Fibroblast of skin of abdomen (primary cell): ENCODE data around the gene STARD7.
A peak's percentile ranks its signal among the peaks of the same experiment; 100 is the strongest.

ENCODE experiments used
- DNase-seq: peaks from one replicate; pipeline ENCODE4 v3.0.0-alpha.2; 2013

Gene STARD7

GRCh38 chr2:96197546-96198255 lies 10.9 kb downstream of the STARD7 start:
- no peak for DNase-seq

- DNase-seq: peak; percentile 47
Measured at GRCh38 chr2:96195410-96196066, 13.1 kb downstream of the STARD7 start.

- no peak for DNase-seq
Measured at GRCh38 chr2:96191937-96192670, 16.5 kb downstream of the STARD7 start.

GRCh38 chr2:96188821-96189526 lies 19.7 kb downstream of the STARD7 start:
- DNase-seq: no peak

- no peak for DNase-seq
Measured at GRCh38 chr2:96186562-96186961, 22.1 kb downstream of the STARD7 start.

- DNase-seq: no peak
Measured at GRCh38 chr2:96185516-96185915, 23.1 kb downstream of the STARD7 start.

GRCh38 chr2:96184989-96185388 lies 23.6 kb downstream of the STARD7 start:
- DNase-seq: no peak

GRCh38 chr2:96184188-96184587 lies 24.4 kb downstream of the STARD7 start:
- DNase-seq: no peak

GRCh38 chr2:96181529-96181928 lies 27.1 kb downstream of the STARD7 start:
- DNase-seq: no peak

- DNase-seq: no peak
Measured at GRCh38 chr2:96180521-96180920, 28.1 kb downstream of the STARD7 start.

- no peak for DNase-seq
Measured at GRCh38 chr2:96180002-96180401, 28.6 kb downstream of the STARD7 start.

GRCh38 chr2:96176661-96177060 lies 32.0 kb downstream of the STARD7 start:
- DNase-seq: no peak

- peak; percentile 42 for DNase-seq
Measured at GRCh38 chr2:96175951-96176350, 32.7 kb downstream of the STARD7 start.

GRCh38 chr2:96174251-96175144 lies 34.1 kb downstream of the STARD7 start:
- DNase-seq: peak; percentile 45

GRCh38 chr2:96171831-96172230 lies 36.8 kb downstream of the STARD7 start:
- no peak for DNase-seq

- DNase-seq: no peak
Measured at GRCh38 chr2:96170626-96171025, 38.0 kb downstream of the STARD7 start.

GRCh38 chr2:96169868-96170507 lies 38.6 kb downstream of the STARD7 start:
- no peak for DNase-seq

- no peak for DNase-seq
Measured at GRCh38 chr2:96167407-96168013, 41.1 kb downstream of the STARD7 start.

GRCh38 chr2:96164459-96165184 lies 44.0 kb downstream of the STARD7 start:
- no peak for DNase-seq

- DNase-seq: no peak
Measured at GRCh38 chr2:96163768-96164429, 44.7 kb downstream of the STARD7 start.
